GM23338 (cell line): Measurements from ENCODE around the gene KCNH4. TPM values are rescaled to one million over a fixed set of nuclear protein-coding genes. Genes with fewer than 3 reads are reported as not detected.

Experiments used
- ATAC-seq: fragments of 200-7000 bp; cut with Tn5 transposase; 3 replicates; pipeline ENCODE4 v1.9.1; 2020
- DNase-seq: peaks from one replicate; pipeline ENCODE4 v3.0.0-alpha.2; 2015; ENCODE audit warnings: low spot score
- H2AFZ ChIP-seq: fragments of 200-600 bp; sonication (generic); 2 replicates; pipeline ENCODE4 v1.8.0; 2016; ENCODE audit warnings: antibody characterized with exemption, mild to moderate bottlenecking, moderate library complexity
- H3F3A ChIP-seq: fragments of 200-600 bp; sonication (generic); replicated peaks from 2 replicates; pipeline ENCODE4 v1.8.0; 2017; ENCODE audit warnings: antibody characterized with exemption, mixed run types, low read depth
- H3K27ac ChIP-seq: fragments of 200-600 bp; sonication (generic); 2 replicates; pipeline ENCODE4 v1.6.1; 2016; ENCODE audit warnings: low read depth
- H3K27me3 ChIP-seq: fragments of 200-600 bp; sonication (generic); 2 replicates; pipeline ENCODE4 v1.8.0; 2016; ENCODE audit warnings: mild to moderate bottlenecking, mixed run types, moderate library complexity; ENCODE audit not compliant: insufficient read depth
- H3K36me3 ChIP-seq: fragments of 200-600 bp; sonication (generic); 2 replicates; pipeline ENCODE4 v1.8.0; 2016; ENCODE audit warnings: mild to moderate bottlenecking; ENCODE audit not compliant: insufficient read depth
- H3K4me1 ChIP-seq: fragments of 200-600 bp; sonication (generic); 2 replicates; pipeline ENCODE4 v1.8.0; 2016; ENCODE audit warnings: mild to moderate bottlenecking, moderate library complexity; ENCODE audit not compliant: insufficient read depth
- H3K4me2 ChIP-seq: fragments of 200-600 bp; sonication (generic); 2 replicates; pipeline ENCODE4 v1.7.1; 2017; ENCODE audit warnings: mixed run types
- H3K4me3 ChIP-seq: fragments of 200-600 bp; sonication (generic); 2 replicates; pipeline ENCODE4 v1.6.1; 2016; ENCODE audit warnings: mixed run types
- H3K79me2 ChIP-seq: fragments of 200-600 bp; sonication (generic); replicated peaks from 2 replicates; pipeline ENCODE4 v1.8.0; 2017; ENCODE audit warnings: mild to moderate bottlenecking; ENCODE audit not compliant: insufficient read depth
- H3K9me2 ChIP-seq: fragments of 200-600 bp; sonication (generic); 2 replicates; pipeline ENCODE4 v1.8.0; 2017; ENCODE audit not compliant: insufficient read depth
- H4K20me1 ChIP-seq: fragments of 200-600 bp; sonication (generic); replicated peaks from 2 replicates; pipeline ENCODE4 v1.8.0; 2017; ENCODE audit warnings: mild to moderate bottlenecking; ENCODE audit not compliant: insufficient read depth
- H3K27ac Mint-ChIP-seq: 2 replicates; pipeline ENCODE4 v1.8.0; 2020; ENCODE audit warnings: inconsistent platforms, mild to moderate bottlenecking, moderate library complexity, mixed read lengths
- H3K27me3 Mint-ChIP-seq: 3 replicates; pipeline ENCODE4 v1.8.0; 2022; ENCODE audit warnings: low read depth, mild to moderate bottlenecking, moderate library complexity, mixed read lengths, inconsistent platforms; ENCODE audit not compliant: insufficient read depth, poor library complexity
- H3K36me3 Mint-ChIP-seq: 3 replicates; pipeline ENCODE4 v1.8.0; 2021; ENCODE audit warnings: low read depth, mild to moderate bottlenecking, inconsistent platforms, moderate library complexity, mixed read lengths
- H3K4me1 Mint-ChIP-seq: 3 replicates; pipeline ENCODE4 v1.8.0; 2020; ENCODE audit warnings: mild to moderate bottlenecking, inconsistent platforms, mixed read lengths
- H3K4me3 Mint-ChIP-seq: 3 replicates; pipeline ENCODE4 v1.8.0; 2021; ENCODE audit warnings: moderate library complexity, mild to moderate bottlenecking, inconsistent platforms, mixed read lengths
- H3K9me3 Mint-ChIP-seq: 3 replicates; pipeline ENCODE4 v1.8.0; 2020; ENCODE audit warnings: moderate library complexity, mild to moderate bottlenecking, inconsistent platforms, mixed read lengths
- EZH2 ChIP-seq: fragments of 200-600 bp; sonication (generic); IDR thresholded peaks from one replicate; pipeline ENCODE4 v1.8.0; 2017; ENCODE audit warnings: antibody characterized with exemption, mild to moderate bottlenecking, low read depth; ENCODE audit not compliant: unreplicated experiment
- EZH2phosphoT487 ChIP-seq: fragments of 200-600 bp; sonication (generic); IDR thresholded peaks from one replicate; pipeline ENCODE4 v1.8.1; 2018; ENCODE audit warnings: antibody characterized with exemption; ENCODE audit not compliant: unreplicated experiment
- NANOG ChIP-seq: IDR thresholded peaks from 2 replicates; pipeline ENCODE4 v1.6.1; 2016; ENCODE audit warnings: antibody characterized with exemption, borderline replicate concordance
- POLR2AphosphoS5 ChIP-seq: IDR thresholded peaks from 2 replicates; pipeline ENCODE4 v1.6.1; 2016; ENCODE audit warnings: antibody characterized with exemption, low read depth
- STAT1 ChIP-seq: IDR thresholded peaks from one replicate; pipeline ENCODE4 v1.6.1; 2016; ENCODE audit warnings: antibody characterized with exemption; ENCODE audit not compliant: unreplicated experiment
- ZNF114 ChIP-seq: fragments of 250-450 bp; sonication (Bioruptor Pico); IDR thresholded peaks from 2 replicates; pipeline ENCODE4 v1.5.0; 2020; ENCODE audit warnings: mild to moderate bottlenecking, moderate library complexity
- ZNF331 ChIP-seq: fragments of 250-450 bp; sonication (Bioruptor Pico); IDR thresholded peaks from 2 replicates; pipeline ENCODE4 v1.5.0; 2020; ENCODE audit warnings: low read depth, mild to moderate bottlenecking, moderate library complexity
- polyA plus RNA-seq: library from polyadenylated mRNA; unstranded; fragments of >200 nt; fragmentation: Nextera tagmentation; extraction: Ambion mirVana; gene quantifications from 2 replicates; pipeline ENCODE4 v1.2.1, GENCODE V29; 2016
- total RNA-seq: library from RNA; depleted of rRNA; stranded (reverse); fragments of >200 nt; shearing (Covaris generic); gene quantifications from 2 replicates; pipeline ENCODE4 v1.2.3, GENCODE V29; 2014
- TF ChIP-seq, protein P1 (sequence below), 2 experiments: fragments of 200-600 bp in 1 of 2; sonication (generic) in 1 of 2; conservative IDR thresholded peaks; 2 replicates each; pipeline versions ENCODE4 v1.5.1 to v1.6.1; 2016 to 2017; ENCODE audit warnings: antibody characterized with exemption in 2 of 2, low read depth in 2 of 2, mild to moderate bottlenecking in 2 of 2, moderate library complexity in 1 of 2
- TF ChIP-seq, protein P2 (sequence below): fragments of 250-450 bp; sonication (Bioruptor Pico); IDR thresholded peaks from 2 replicates; pipeline ENCODE4 v1.5.0; 2020; ENCODE audit warnings: mild to moderate bottlenecking, moderate library complexity

The KCNH4 gene
- total and polyA plus RNA-seq, 2 experiments from 2014 or later: 0.08 to 0.49 TPM

DNA sequence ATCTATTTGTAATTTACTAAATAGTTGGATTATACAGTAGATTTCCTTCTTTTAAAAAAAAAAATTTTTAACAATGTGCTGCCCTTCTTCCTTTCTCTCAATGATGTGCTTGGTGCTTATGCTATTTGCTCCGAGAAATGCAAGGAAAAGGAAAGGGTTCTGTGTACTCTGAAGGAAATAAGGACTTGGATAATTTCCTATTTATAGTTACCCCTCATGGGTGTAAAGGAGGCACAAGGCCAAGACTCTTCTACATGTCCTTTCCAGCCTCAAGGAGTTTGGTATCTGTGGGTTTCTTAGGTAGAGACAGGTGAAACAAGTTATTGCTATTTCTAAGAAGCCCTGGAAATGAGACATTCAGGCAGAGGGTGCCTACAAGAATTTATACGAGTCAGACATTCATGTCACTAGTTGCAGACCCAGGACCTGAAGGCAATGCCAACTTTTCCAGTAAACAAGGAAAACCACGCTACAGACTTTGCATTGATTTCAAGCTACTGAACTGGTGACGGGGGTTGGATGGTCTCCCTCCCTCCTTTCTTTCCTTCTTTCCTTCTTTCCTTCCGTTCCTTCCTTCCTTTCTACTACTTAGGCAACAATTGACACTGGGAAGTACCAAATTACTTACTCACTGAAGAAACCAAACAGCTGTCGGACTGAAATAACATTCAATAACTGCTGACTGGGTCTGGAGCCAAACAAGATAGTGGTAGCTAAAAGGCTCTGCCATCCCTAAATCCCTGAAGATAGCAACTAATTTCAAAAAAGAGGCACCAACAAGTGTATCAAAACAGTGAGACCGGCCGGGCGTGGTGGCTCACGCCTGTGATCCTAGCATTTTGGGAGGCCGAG lies 47.1 kb upstream of the KCNH4 start:
- H3K27me3 Mint-ChIP-seq: peaks cover 2% of the 10 kb centered on the region
- no peaks in the 10 kb centered on the region for H3K4me1 Mint-ChIP-seq
- no peak for DNase-seq
- Histone ChIP-seq H3K4me2 (no peak overlapping the region), H3K27ac (no peak overlapping the region; the same call in 1 of the 2 replicates), H3K4me1 (no peaks in the 10 kb centered on the region), H3K9me2 (no peaks in the 10 kb centered on the region), H3K4me3 (no peak overlapping the region), H2AFZ (no peak overlapping the region), H3F3A (no peaks in the 10 kb centered on the region), H3K79me2 (peaks cover 16% of the 10 kb centered on the region; the same call in 1 of the 2 replicates), H3K27me3 (no peaks in the 10 kb centered on the region), H3K36me3 (no peaks in the 10 kb centered on the region), H4K20me1 (no peaks in the 10 kb centered on the region)
- TF ChIP-seq NANOG: no peak
- TF ChIP-seq, protein P1, sequence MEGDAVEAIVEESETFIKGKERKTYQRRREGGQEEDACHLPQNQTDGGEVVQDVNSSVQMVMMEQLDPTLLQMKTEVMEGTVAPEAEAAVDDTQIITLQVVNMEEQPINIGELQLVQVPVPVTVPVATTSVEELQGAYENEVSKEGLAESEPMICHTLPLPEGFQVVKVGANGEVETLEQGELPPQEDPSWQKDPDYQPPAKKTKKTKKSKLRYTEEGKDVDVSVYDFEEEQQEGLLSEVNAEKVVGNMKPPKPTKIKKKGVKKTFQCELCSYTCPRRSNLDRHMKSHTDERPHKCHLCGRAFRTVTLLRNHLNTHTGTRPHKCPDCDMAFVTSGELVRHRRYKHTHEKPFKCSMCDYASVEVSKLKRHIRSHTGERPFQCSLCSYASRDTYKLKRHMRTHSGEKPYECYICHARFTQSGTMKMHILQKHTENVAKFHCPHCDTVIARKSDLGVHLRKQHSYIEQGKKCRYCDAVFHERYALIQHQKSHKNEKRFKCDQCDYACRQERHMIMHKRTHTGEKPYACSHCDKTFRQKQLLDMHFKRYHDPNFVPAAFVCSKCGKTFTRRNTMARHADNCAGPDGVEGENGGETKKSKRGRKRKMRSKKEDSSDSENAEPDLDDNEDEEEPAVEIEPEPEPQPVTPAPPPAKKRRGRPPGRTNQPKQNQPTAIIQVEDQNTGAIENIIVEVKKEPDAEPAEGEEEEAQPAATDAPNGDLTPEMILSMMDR (conservative IDR thresholded peaks at IDR 0.05; ENCODE audit: low read depth in 2 of 2): no peak
- no peak for TF ChIP-seq POLR2AphosphoS5
- no peak for TF ChIP-seq EZH2phosphoT487
- no peak for ATAC-seq
- no peaks in the 10 kb centered on the region for H3K9me3 Mint-ChIP-seq
- H3K4me3 Mint-ChIP-seq: no peak overlapping the region
- H3K27ac Mint-ChIP-seq: no peak overlapping the region
- H3K36me3 Mint-ChIP-seq: peaks cover 14% of the 10 kb centered on the region

DNA sequence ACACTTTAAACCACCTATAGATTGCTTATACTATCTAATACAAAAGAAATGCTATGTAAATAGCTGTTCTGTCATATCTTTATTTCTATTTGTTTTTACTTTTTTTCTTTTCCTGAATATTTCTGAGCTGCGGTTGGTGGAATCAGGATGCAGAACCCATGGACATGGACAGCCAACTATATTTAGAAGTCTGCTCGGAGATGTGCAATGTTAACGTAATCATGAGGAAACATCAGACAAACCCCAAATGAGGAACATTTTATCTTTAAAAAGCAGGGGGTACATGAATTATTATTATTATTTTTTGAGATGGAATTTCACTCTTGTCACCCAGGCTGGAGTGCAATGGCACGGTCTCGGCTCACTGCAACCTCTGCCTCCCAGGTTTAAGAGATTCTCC lies 44.7 kb upstream of the KCNH4 start:
- Histone ChIP-seq H3K27me3 (no peaks in the 10 kb centered on the region), H4K20me1 (no peaks in the 10 kb centered on the region), H3K79me2 (0 out of 2 replicates have a peak, but pooled peaks cover 4% of the 10 kb centered on the region), H3K9me2 (no peaks in the 10 kb centered on the region), H3K4me2 (no peak overlapping the region), H3K4me1 (no peaks in the 10 kb centered on the region), H3F3A (no peaks in the 10 kb centered on the region), H3K27ac (no peak overlapping the region), H2AFZ (no peak overlapping the region), H3K36me3 (no peaks in the 10 kb centered on the region), H3K4me3 (no peak overlapping the region)
- TF ChIP-seq EZH2: no peak
- TF ChIP-seq ZNF331 (CRISPR knock-in tag): no peak
- TF ChIP-seq STAT1: no peak
- no peak for TF ChIP-seq ZNF114 (CRISPR knock-in tag)
- TF ChIP-seq, protein P1 (conservative IDR thresholded peaks at IDR 0.05; ENCODE audit: low read depth in 2 of 2): no peak
- TF ChIP-seq, protein P2, sequence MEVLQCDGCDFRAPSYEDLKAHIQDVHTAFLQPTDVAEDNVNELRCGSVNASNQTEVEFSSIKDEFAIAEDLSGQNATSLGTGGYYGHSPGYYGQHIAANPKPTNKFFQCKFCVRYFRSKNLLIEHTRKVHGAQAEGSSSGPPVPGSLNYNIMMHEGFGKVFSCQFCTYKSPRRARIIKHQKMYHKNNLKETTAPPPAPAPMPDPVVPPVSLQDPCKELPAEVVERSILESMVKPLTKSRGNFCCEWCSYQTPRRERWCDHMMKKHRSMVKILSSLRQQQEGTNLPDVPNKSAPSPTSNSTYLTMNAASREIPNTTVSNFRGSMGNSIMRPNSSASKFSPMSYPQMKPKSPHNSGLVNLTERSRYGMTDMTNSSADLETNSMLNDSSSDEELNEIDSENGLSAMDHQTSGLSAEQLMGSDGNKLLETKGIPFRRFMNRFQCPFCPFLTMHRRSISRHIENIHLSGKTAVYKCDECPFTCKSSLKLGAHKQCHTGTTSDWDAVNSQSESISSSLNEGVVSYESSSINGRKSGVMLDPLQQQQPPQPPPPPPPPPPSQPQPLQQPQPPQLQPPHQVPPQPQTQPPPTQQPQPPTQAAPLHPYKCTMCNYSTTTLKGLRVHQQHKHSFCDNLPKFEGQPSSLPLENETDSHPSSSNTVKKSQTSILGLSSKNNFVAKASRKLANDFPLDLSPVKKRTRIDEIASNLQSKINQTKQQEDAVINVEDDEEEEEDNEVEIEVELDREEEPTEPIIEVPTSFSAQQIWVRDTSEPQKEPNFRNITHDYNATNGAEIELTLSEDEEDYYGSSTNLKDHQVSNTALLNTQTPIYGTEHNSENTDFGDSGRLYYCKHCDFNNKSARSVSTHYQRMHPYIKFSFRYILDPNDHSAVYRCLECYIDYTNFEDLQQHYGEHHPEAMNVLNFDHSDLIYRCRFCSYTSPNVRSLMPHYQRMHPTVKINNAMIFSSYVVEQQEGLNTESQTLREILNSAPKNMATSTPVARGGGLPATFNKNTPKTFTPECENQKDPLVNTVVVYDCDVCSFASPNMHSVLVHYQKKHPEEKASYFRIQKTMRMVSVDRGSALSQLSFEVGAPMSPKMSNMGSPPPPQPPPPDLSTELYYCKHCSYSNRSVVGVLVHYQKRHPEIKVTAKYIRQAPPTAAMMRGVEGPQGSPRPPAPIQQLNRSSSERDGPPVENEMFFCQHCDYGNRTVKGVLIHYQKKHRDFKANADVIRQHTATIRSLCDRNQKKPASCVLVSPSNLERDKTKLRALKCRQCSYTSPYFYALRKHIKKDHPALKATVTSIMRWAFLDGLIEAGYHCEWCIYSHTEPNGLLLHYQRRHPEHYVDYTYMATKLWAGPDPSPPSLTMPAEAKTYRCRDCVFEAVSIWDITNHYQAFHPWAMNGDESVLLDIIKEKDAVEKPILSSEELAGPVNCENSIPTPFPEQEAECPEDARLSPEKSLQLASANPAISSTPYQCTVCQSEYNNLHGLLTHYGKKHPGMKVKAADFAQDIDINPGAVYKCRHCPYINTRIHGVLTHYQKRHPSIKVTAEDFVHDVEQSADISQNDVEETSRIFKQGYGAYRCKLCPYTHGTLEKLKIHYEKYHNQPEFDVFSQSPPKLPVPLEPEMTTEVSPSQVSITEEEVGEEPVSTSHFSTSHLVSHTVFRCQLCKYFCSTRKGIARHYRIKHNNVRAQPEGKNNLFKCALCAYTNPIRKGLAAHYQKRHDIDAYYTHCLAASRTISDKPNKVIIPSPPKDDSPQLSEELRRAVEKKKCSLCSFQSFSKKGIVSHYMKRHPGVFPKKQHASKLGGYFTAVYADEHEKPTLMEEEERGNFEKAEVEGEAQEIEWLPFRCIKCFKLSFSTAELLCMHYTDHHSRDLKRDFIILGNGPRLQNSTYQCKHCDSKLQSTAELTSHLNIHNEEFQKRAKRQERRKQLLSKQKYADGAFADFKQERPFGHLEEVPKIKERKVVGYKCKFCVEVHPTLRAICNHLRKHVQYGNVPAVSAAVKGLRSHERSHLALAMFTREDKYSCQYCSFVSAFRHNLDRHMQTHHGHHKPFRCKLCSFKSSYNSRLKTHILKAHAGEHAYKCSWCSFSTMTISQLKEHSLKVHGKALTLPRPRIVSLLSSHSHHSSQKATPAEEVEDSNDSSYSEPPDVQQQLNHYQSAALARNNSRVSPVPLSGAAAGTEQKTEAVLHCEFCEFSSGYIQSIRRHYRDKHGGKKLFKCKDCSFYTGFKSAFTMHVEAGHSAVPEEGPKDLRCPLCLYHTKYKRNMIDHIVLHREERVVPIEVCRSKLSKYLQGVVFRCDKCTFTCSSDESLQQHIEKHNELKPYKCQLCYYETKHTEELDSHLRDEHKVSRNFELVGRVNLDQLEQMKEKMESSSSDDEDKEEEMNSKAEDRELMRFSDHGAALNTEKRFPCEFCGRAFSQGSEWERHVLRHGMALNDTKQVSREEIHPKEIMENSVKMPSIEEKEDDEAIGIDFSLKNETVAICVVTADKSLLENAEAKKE: no peak
- no peak for TF ChIP-seq EZH2phosphoT487
- Mint-ChIP-seq H3K4me1 (no peaks in the 10 kb centered on the region), H3K4me3 (no peak overlapping the region), H3K36me3 (peaks cover 22% of the 10 kb centered on the region), H3K27ac (no peak overlapping the region), H3K27me3 (peaks cover 2% of the 10 kb centered on the region), H3K9me3 (no peaks in the 10 kb centered on the region)
- DNase-seq (no peak), ATAC-seq (no peak)
